ENCODE data around the gene TNFRSF6B.

DNA sequence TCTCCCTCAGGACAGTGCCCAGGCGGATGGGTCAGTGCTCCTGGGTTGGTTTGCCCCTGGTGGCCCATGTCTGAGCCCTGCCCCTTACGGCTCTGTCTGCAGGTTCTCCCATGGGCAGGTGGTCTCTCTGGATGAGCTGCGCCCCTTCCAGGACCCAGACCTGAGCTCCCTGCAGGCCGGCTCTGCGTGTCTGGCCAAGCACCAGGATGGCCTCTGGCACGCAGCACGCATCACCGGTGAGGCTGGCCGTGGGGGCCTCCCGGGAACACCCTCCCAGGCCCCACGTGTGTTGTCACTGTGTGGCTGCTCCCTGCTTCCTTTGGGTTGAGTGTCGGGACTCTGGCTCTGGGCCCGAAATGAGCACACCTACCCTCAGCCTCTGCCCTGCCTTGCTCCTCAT is 36.7 kb downstream of the TNFRSF6B start:
- TF ChIP-seq, protein P1, sequence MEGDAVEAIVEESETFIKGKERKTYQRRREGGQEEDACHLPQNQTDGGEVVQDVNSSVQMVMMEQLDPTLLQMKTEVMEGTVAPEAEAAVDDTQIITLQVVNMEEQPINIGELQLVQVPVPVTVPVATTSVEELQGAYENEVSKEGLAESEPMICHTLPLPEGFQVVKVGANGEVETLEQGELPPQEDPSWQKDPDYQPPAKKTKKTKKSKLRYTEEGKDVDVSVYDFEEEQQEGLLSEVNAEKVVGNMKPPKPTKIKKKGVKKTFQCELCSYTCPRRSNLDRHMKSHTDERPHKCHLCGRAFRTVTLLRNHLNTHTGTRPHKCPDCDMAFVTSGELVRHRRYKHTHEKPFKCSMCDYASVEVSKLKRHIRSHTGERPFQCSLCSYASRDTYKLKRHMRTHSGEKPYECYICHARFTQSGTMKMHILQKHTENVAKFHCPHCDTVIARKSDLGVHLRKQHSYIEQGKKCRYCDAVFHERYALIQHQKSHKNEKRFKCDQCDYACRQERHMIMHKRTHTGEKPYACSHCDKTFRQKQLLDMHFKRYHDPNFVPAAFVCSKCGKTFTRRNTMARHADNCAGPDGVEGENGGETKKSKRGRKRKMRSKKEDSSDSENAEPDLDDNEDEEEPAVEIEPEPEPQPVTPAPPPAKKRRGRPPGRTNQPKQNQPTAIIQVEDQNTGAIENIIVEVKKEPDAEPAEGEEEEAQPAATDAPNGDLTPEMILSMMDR (conservative IDR thresholded peaks at IDR 0.05) = no peak
- TF ChIP-seq EZH2 (IDR thresholded peaks at IDR 0.05; ENCODE audit: low read depth) = no peak

Data from PC-9 (cell line).